SK-N-SH treated with all-trans-retinoic acid at 6 μM for 48 hours (cell line): Measurements from ENCODE around the gene MAST4.

Source experiments
- ATAC-seq: fragments of 200-7000 bp; cut with Tn5 transposase; 3 replicates; pipeline ENCODE4 v1.9.1; 2020; ENCODE audit warnings: mild to moderate bottlenecking, moderate library complexity
- ARNTL ChIP-seq: fragments of 450-650 bp; formaldehyde crosslinking; IDR thresholded peaks from 2 replicates; pipeline ENCODE4 v1.5.0; 2020; ENCODE audit warnings: low read depth, mild to moderate bottlenecking, moderate library complexity, borderline replicate concordance
- BACH2 ChIP-seq: fragments of 250-450 bp; sonication (Bioruptor Pico); IDR thresholded peaks from 2 replicates; pipeline ENCODE4 v1.9.0; 2021; ENCODE audit warnings: mild to moderate bottlenecking, borderline replicate concordance
- CSDC2 ChIP-seq: fragments of 250-450 bp; sonication (Bioruptor Pico); IDR thresholded peaks from 2 replicates; pipeline ENCODE4 v1.5.0; 2020; ENCODE audit warnings: mild to moderate bottlenecking, moderate library complexity
- ESRRG ChIP-seq: fragments of 250-450 bp; sonication (Bioruptor Pico); IDR thresholded peaks from 2 replicates; pipeline ENCODE4 v1.6.1; 2021; ENCODE audit warnings: mild to moderate bottlenecking
- GLIS3 ChIP-seq: fragments of 250-450 bp; sonication (Bioruptor Pico); IDR thresholded peaks from 2 replicates; pipeline ENCODE4 v1.5.0; 2020; ENCODE audit warnings: mild to moderate bottlenecking, moderate library complexity
- ISL1 ChIP-seq: fragments of 250-450 bp; sonication (Bioruptor Pico); IDR thresholded peaks from 2 replicates; pipeline ENCODE4 v2.1.2; 2022; ENCODE audit warnings: mild to moderate bottlenecking, moderate library complexity
- OSR1 ChIP-seq: fragments of 250-450 bp; sonication (Bioruptor Pico); IDR thresholded peaks from 2 replicates; pipeline ENCODE4 v1.8.0; 2022; ENCODE audit warnings: moderate library complexity, mild to moderate bottlenecking, inconsistent platforms
- PPARA ChIP-seq: fragments of 250-450 bp; sonication (Bioruptor Pico); IDR thresholded peaks from 2 replicates; pipeline ENCODE4 v1.5.0; 2020; ENCODE audit warnings: mild to moderate bottlenecking, borderline replicate concordance
- RARB ChIP-seq: fragments of 250-450 bp; sonication (Bioruptor Pico); IDR thresholded peaks from 2 replicates; pipeline ENCODE4 v1.8.0; 2021; ENCODE audit warnings: mild to moderate bottlenecking, moderate library complexity
- SNAI2 ChIP-seq: fragments of 250-450 bp; sonication (Bioruptor Pico); IDR thresholded peaks from 2 replicates; pipeline ENCODE4 v1.5.0; 2020; ENCODE audit warnings: mild to moderate bottlenecking, moderate library complexity
- TCF4 ChIP-seq: fragments of 250-450 bp; sonication (Bioruptor Pico); IDR thresholded peaks from 2 replicates; pipeline ENCODE4 v1.8.0; 2021; ENCODE audit warnings: mild to moderate bottlenecking, moderate library complexity, borderline replicate concordance
- TOX ChIP-seq: fragments of 250-450 bp; sonication (Bioruptor Pico); IDR thresholded peaks from 2 replicates; pipeline ENCODE4 v1.8.0; 2021; ENCODE audit warnings: mild to moderate bottlenecking, moderate library complexity, borderline replicate concordance
- ZC3H10 ChIP-seq: fragments of 250-450 bp; sonication (Bioruptor Pico); IDR thresholded peaks from 2 replicates; pipeline ENCODE4 v1.5.1; 2021; ENCODE audit warnings: mild to moderate bottlenecking, moderate library complexity
- ZFP3 ChIP-seq: fragments of 250-450 bp; sonication (Bioruptor Pico); IDR thresholded peaks from 2 replicates; pipeline ENCODE4 v1.5.0; 2020; ENCODE audit warnings: mild to moderate bottlenecking, moderate library complexity
- ZFP30 ChIP-seq: fragments of 450-650 bp; formaldehyde crosslinking; IDR thresholded peaks from 2 replicates; pipeline ENCODE4 v1.5.0; 2022; ENCODE audit warnings: mild to moderate bottlenecking, moderate library complexity
- ZNF565 ChIP-seq: fragments of 450-650 bp; formaldehyde crosslinking; conservative IDR thresholded peaks from 2 replicates; pipeline ENCODE4 v1.5.0; 2020; ENCODE audit warnings: low read depth, mild to moderate bottlenecking, moderate library complexity
- ZNF8 ChIP-seq: fragments of 450-650 bp; formaldehyde crosslinking; IDR thresholded peaks from 2 replicates; pipeline ENCODE4 v1.5.0; 2020; ENCODE audit warnings: mild to moderate bottlenecking, moderate library complexity
- TF ChIP-seq, protein P1 (sequence below): fragments of 250-450 bp; sonication (Bioruptor Pico); IDR thresholded peaks from 2 replicates; pipeline ENCODE4 v1.8.0; 2020; ENCODE audit warnings: mild to moderate bottlenecking, moderate library complexity, borderline replicate concordance
- TF ChIP-seq, protein P2 (sequence below): fragments of 250-450 bp; sonication (Bioruptor Pico); IDR thresholded peaks from 2 replicates; pipeline ENCODE4 v1.5.0; 2020; ENCODE audit warnings: mild to moderate bottlenecking, moderate library complexity
- TF ChIP-seq, protein P3 (sequence below): fragments of 250-450 bp; sonication (Bioruptor Pico); IDR thresholded peaks from 2 replicates; pipeline ENCODE4 v1.5.1; 2021; ENCODE audit warnings: mild to moderate bottlenecking, moderate library complexity
- TF ChIP-seq, protein P4 (sequence below): fragments of 250-450 bp; sonication (Bioruptor Pico); IDR thresholded peaks from 2 replicates; pipeline ENCODE4 v1.5.1; 2020; ENCODE audit warnings: low read depth, mild to moderate bottlenecking, moderate library complexity
- TF ChIP-seq, protein P5 (sequence below): fragments of 250-450 bp; sonication (Bioruptor Pico); IDR thresholded peaks from 2 replicates; pipeline ENCODE4 v1.8.0; 2021; ENCODE audit warnings: low read depth, mild to moderate bottlenecking, moderate library complexity, borderline replicate concordance

Gene MAST4

DNA sequence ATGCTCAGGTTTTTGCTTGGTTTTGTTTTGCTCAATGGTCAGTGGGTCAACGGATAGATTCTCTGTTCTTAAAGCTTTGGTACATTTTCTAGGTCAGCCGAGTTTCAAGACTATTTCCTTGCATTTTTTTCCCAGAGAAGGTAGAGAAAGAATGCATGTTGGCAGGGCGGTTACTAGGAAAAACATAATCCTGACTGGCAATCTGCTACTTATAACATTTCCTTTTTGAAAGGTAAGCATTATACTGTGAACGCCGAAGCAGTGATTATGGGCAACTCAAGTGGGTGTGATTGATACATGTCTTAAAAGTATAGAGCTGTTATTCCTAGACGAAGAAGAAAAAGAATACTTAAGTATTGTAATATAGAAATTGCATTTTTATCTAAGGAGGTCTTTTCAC, 273.2 kb downstream of the MAST4 start:
- TF ChIP-seq CSDC2 (no peak), ESRRG (CRISPR knock-in tag) (no peak), ZFP30 (CRISPR knock-in tag) (no peak), TCF4 (CRISPR knock-in tag) (no peak), BACH2 (CRISPR knock-in tag) (no peak), SNAI2 (CRISPR knock-in tag) (no peak), ZC3H10 (CRISPR knock-in tag) (no peak), RARB (CRISPR knock-in tag) (no peak), GLIS3 (CRISPR knock-in tag) (no peak)
- TF ChIP-seq, protein P1, sequence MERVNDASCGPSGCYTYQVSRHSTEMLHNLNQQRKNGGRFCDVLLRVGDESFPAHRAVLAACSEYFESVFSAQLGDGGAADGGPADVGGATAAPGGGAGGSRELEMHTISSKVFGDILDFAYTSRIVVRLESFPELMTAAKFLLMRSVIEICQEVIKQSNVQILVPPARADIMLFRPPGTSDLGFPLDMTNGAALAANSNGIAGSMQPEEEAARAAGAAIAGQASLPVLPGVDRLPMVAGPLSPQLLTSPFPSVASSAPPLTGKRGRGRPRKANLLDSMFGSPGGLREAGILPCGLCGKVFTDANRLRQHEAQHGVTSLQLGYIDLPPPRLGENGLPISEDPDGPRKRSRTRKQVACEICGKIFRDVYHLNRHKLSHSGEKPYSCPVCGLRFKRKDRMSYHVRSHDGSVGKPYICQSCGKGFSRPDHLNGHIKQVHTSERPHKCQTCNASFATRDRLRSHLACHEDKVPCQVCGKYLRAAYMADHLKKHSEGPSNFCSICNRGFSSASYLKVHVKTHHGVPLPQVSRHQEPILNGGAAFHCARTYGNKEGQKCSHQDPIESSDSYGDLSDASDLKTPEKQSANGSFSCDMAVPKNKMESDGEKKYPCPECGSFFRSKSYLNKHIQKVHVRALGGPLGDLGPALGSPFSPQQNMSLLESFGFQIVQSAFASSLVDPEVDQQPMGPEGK = no peak
- TF ChIP-seq, protein P2, sequence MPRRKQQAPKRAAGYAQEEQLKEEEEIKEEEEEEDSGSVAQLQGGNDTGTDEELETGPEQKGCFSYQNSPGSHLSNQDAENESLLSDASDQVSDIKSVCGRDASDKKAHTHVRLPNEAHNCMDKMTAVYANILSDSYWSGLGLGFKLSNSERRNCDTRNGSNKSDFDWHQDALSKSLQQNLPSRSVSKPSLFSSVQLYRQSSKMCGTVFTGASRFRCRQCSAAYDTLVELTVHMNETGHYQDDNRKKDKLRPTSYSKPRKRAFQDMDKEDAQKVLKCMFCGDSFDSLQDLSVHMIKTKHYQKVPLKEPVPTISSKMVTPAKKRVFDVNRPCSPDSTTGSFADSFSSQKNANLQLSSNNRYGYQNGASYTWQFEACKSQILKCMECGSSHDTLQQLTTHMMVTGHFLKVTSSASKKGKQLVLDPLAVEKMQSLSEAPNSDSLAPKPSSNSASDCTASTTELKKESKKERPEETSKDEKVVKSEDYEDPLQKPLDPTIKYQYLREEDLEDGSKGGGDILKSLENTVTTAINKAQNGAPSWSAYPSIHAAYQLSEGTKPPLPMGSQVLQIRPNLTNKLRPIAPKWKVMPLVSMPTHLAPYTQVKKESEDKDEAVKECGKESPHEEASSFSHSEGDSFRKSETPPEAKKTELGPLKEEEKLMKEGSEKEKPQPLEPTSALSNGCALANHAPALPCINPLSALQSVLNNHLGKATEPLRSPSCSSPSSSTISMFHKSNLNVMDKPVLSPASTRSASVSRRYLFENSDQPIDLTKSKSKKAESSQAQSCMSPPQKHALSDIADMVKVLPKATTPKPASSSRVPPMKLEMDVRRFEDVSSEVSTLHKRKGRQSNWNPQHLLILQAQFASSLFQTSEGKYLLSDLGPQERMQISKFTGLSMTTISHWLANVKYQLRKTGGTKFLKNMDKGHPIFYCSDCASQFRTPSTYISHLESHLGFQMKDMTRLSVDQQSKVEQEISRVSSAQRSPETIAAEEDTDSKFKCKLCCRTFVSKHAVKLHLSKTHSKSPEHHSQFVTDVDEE = no peak
- TF ChIP-seq, protein P3, sequence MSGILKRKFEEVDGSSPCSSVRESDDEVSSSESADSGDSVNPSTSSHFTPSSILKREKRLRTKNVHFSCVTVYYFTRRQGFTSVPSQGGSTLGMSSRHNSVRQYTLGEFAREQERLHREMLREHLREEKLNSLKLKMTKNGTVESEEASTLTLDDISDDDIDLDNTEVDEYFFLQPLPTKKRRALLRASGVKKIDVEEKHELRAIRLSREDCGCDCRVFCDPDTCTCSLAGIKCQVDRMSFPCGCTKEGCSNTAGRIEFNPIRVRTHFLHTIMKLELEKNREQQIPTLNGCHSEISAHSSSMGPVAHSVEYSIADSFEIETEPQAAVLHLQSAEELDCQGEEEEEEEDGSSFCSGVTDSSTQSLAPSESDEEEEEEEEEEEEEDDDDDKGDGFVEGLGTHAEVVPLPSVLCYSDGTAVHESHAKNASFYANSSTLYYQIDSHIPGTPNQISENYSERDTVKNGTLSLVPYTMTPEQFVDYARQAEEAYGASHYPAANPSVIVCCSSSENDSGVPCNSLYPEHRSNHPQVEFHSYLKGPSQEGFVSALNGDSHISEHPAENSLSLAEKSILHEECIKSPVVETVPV (CRISPR knock-in tag) = no peak
- ATAC-seq = no peak

DNA sequence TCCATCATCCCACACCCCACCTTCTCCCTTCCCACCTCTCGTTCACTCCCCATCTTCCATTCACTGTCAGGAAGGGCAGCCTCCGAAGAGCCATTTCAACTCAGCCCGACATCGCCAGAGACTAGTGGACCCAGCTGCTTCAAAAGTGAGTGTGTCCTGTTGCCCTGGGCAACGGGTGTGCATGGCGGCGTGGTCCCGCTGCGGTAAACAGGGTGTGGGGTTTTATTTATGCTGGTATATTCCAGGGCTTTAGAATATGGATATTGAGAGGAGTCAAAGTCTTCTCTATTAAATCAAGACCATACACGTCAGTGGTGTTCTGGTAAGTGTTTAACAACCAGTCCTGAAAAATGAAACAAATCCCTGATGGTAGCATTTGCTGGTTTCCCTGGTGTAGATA, 274.5 kb downstream of the MAST4 start:
- TF ChIP-seq ZC3H10 (CRISPR knock-in tag) = no peak

DNA sequence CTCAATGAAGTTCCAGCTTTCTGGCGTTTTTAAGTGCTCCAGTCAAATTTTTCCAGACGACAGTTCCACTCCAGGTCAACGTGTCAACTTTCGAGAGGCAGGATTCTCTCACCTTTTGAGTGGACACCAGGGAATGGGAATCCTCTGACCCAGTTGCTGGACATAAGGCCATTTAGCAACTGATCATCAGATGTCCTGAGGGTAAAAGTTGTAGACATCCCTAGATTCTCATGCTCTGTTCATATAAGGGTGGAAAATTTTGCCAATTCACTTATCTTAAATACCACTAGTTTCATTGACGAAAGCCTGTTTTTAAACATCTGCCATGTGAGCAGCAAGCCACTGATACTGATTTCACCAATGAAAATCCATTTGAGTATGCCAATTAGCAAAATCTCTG, 275.5 kb downstream of the MAST4 start:
- no peak for ATAC-seq
- TF ChIP-seq TOX (CRISPR knock-in tag) = no peak
- no peak for TF ChIP-seq ZFP3 (CRISPR knock-in tag)
- TF ChIP-seq, protein P4, sequence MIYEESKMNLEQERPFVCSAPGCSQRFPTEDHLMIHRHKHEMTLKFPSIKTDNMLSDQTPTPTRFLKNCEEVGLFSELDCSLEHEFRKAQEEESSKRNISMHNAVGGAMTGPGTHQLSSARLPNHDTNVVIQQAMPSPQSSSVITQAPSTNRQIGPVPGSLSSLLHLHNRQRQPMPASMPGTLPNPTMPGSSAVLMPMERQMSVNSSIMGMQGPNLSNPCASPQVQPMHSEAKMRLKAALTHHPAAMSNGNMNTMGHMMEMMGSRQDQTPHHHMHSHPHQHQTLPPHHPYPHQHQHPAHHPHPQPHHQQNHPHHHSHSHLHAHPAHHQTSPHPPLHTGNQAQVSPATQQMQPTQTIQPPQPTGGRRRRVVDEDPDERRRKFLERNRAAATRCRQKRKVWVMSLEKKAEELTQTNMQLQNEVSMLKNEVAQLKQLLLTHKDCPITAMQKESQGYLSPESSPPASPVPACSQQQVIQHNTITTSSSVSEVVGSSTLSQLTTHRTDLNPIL (CRISPR knock-in tag) = no peak
- no peak for TF ChIP-seq BACH2 (CRISPR knock-in tag)
- TF ChIP-seq GLIS3 (CRISPR knock-in tag) = no peak
- no peak for TF ChIP-seq ISL1 (CRISPR knock-in tag)
- TF ChIP-seq, protein P5, sequence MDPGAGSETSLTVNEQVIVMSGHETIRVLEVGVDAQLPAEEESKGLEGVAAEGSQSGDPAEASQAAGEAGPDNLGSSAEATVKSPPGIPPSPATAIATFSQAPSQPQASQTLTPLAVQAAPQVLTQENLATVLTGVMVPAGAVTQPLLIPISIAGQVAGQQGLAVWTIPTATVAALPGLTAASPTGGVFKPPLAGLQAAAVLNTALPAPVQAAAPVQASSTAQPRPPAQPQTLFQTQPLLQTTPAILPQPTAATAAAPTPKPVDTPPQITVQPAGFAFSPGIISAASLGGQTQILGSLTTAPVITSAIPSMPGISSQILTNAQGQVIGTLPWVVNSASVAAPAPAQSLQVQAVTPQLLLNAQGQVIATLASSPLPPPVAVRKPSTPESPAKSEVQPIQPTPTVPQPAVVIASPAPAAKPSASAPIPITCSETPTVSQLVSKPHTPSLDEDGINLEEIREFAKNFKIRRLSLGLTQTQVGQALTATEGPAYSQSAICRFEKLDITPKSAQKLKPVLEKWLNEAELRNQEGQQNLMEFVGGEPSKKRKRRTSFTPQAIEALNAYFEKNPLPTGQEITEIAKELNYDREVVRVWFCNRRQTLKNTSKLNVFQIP = no peak
- no peak for TF ChIP-seq RARB (CRISPR knock-in tag)
- TF ChIP-seq ZFP30 (CRISPR knock-in tag) = no peak
- no peak for TF ChIP-seq CSDC2

More for the DNA sequence above, 274.5 kb downstream of the MAST4 start:
- ATAC-seq = no peak

DNA sequence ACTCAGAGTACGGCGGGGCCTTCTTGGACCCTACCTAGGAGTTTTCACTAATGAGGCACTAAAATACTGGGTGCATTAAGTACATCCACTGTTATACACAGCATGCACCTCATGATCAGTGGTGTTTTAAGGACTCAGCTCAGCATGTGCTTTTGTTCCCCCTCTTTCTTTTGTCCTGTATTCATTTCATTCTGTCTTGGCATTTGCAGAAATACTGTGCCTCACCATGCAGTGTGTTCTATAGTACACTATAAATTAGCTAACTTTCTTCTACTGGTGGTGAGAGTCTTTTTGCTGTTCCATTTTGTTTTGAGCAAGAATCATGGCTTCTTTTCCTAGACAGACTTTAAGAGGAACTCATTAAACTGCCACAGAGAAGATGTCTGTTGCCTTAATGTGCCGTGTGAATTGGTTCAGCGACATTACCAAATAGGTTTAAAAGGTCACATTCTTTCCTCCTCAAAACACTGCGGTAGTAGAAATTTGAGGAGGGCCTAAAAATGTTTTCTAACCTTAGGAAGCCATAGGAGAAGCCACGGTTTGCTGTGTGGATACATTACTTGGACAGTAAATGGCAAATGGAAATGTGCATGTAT, 276.6 kb downstream of the MAST4 start:
- ATAC-seq = no peak
- TF ChIP-seq SNAI2 (CRISPR knock-in tag) (no peak), TOX (CRISPR knock-in tag) (no peak), OSR1 (CRISPR knock-in tag) (no peak), ZFP3 (CRISPR knock-in tag) (no peak), PPARA (CRISPR knock-in tag) (no peak), CSDC2 (no peak), GLIS3 (CRISPR knock-in tag) (no peak), TCF4 (CRISPR knock-in tag) (no peak), RARB (CRISPR knock-in tag) (no peak), ZNF565 (CRISPR knock-in tag) (no peak), ZNF8 (CRISPR knock-in tag) (no peak), ZC3H10 (CRISPR knock-in tag) (no peak), ARNTL (CRISPR knock-in tag) (no peak)
- TF ChIP-seq, protein P1 = no peak
- TF ChIP-seq, protein P5 = no peak
